IPS-11a (cell line): Measurements from ENCODE around the gene JAKMIP1.
"Not testable (repeated sequence)": the region's sequence is repeated elsewhere in the genome, so short reads cannot be mapped to it uniquely, and the experiment has no call there.

Experiments
- H3K4me3 ChIP-seq: one replicate; pipeline ENCODE4 v1.5.1; 2013; ENCODE audit warnings: low read depth, low read length, control low read depth

JAKMIP1 gene

DNA sequence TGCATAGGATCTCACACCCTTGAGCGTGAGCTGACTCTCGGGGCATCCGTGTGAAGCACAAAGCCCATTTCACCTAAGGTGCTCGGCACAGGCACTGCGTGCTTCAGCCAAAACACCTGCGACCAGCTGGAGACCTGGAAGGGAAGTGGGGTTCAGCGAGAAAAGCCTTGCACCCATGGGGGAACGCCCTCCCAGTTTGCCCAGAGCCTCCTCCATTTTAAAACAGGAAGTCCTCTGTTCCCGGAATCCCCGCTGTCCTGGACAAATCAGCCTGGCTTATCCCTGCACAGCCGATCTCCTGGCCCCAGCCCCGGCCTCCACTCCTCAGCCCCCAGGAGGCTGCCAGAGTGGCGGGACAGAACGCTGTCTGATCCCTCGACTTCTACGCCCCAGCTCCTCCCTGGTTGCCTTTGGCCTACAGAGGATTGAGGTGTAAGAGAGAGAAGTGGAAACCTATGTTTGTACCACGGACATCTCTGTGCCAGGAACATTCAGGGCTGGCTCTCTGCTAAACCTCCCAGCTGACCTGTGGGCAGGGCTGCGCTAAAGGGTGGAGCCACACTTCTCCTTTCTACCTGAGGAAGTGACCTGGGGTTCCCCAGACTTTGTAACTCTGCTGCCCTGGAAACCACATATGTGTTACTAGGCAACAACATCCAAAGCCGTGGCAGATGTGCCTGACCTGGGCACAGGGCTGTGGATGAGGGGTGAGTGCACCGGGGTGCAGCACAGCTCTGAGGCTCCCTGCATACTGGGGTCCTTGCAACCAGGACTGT lies 178.3 kb downstream of the JAKMIP1 start:
- H3K4me3 ChIP-seq = no peak overlapping the region

DNA sequence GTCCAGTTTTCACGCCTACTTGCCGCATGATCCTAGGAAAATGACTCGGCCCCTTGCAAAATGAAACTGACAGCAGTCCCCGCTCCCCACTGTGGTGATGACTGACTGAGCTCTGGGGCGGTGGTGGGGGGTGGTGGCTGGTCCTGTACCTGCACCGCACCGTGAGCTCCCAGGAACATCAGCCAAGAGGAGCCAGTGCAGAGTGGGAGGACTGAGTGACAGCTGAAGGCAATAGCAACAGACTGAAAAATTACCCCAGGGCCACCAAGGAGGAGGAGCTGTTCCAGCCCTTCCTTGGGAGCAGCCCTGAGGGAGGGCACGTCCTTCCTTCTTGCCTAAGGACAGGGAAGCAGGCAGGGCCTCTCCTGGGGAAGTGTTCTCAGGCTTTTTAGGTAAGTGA lies 179.7 kb downstream of the JAKMIP1 start:
- H3K4me3 ChIP-seq = no peak overlapping the region

GRCh38 chr4:6019316-6020263 lies 180.8 kb downstream of the JAKMIP1 start:
- H3K4me3 ChIP-seq = no peak overlapping the region

DNA sequence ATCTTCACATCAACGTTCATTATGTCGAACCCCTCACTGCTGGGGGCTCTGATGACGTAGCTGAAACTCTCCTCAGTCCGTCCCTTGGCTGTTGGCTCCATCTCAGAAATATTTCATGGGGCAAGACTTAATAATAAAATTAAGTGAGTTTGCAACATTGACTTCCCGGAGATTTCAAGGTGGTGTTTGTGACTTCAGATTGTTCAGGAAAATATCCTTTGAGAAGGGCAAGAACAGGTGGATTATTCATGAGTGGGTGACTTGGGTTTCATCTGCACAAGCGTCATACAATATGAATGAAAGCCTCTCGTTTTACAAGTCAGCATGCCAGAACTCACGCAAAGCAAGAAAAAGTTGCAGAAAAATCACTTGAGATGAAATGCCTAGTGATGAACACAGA lies 182.0 kb downstream of the JAKMIP1 start, which contains the start of gene C4orf50:
TSS of gene C4orf50 (minus strand) at position 101 of the 400 bp plus-strand sequence.
- no peak within 1 kb of the TSS for H3K4me3 ChIP-seq

DNA sequence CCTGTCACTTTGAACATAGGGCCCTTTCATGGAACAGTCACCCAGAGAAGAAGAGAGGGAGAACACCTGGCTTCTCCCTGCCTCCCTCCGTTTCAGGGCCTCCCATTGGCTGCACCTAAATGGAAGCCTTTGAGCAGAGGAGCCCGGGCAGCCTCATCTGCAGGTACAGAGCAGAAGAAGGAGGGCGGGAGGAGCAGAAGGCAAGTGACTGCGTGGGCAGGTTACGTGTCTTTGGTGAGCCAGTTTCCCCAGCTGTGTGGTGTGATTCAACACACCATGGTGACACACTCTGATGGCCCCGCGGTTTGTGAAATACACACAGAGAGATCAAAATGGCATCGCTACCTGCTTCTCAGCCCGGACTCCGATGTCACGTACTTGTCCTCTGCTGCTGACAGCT lies 182.5 kb downstream of the JAKMIP1 start:
- H3K4me3 ChIP-seq = no peak overlapping the region

DNA sequence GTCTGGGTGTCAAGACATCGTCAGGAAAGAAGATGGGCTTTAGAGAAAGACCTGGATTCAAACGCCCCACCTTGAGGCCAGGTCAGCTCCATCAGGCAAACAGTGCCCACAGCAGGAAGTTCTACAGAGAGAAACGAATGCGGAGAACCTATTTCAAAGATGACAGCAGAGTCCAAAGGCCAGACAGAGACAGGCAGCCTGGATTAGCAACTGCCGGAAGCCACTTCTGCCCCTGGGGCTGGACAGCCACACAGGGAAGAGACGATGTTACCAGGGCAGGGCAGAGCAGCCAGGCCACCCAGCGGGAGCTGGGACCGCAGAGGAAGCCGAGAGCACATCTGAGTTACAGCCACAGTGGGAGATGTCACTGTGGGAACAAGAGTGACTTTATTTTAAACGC lies 183.3 kb downstream of the JAKMIP1 start:
- no peak overlapping the region for H3K4me3 ChIP-seq

GRCh38 chr4:6013564-6013963 lies 186.8 kb downstream of the JAKMIP1 start:
- H3K4me3 ChIP-seq = no peak overlapping the region

DNA sequence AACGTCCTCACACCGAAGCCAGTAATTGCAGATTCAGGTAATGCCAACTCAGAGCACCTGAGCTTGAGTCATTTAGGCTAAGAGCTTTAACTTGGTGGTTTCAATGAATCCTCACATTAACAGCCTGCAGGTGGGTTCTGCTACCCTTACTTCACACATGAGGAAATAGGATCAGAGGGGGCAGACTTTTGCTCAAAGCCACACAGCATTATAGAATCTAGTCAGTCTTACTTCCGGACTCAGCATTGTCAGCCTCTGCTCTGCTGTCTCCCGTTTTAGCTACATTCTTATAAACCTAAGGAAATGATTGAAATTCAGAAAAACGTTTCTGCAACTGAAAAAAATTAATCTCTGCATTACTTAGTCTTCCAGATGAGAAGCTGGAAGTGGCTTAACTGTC lies 188.1 kb downstream of the JAKMIP1 start:
- no peak overlapping the region for H3K4me3 ChIP-seq

- H3K4me3 ChIP-seq = no peak overlapping the region
Measured at GRCh38 chr4:6011686-6012085, 188.7 kb downstream of the JAKMIP1 start.

DNA sequence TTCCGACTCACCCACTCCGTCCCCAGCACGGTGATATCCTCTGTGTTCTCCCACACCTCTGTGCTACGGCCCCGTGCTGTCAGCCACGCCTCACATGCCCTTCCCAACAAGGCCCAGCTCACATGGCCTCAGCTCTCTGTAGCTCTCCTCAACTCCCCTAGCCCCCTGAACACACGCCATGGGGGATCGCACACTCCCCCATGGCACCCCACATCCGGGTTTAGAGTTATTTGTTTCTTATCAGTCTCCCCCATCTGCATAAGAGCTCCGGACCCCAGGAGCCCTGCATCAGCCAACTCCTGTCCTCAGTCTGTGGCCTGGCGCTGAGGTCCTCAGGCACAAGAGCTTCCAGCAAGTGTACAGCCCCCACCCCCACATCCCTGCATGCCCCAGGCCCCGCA lies 189.1 kb downstream of the JAKMIP1 start:
- H3K4me3 ChIP-seq = no peak overlapping the region

GRCh38 chr4:6010789-6011188 lies 189.6 kb downstream of the JAKMIP1 start:
- no peak overlapping the region for H3K4me3 ChIP-seq

GRCh38 chr4:6009452-6009851 lies 190.9 kb downstream of the JAKMIP1 start:
- no peak overlapping the region for H3K4me3 ChIP-seq

DNA sequence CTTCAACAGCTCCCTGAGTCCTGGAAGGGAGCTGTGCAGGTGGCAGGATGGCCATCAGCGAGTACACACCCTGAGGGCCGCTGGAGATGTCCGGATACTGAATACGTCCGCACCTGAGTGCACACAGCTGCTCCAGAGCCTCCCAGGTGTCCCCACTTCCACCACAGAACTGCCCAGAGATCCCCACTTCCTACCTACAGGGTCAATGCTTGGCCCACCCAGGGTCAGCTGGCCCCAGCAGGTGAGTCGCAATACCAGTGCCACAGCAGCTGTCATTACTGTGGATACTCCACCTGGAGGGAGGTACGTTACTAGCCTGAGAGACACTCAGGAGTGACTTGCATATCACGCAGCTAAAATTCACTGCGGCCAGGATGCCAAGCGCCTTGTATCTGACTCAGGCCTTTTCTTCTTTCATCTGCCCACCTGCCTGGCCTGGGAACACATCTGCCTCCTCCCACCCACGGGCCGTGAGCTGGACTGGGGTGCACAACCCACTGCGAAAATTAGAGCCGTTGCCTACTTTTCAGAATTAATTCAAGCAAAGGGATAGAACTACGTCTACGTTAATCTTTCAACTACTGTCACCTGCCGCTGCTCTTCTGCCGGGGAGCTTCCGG lies 191.5 kb downstream of the JAKMIP1 start:
- no peak overlapping the region for H3K4me3 ChIP-seq

DNA sequence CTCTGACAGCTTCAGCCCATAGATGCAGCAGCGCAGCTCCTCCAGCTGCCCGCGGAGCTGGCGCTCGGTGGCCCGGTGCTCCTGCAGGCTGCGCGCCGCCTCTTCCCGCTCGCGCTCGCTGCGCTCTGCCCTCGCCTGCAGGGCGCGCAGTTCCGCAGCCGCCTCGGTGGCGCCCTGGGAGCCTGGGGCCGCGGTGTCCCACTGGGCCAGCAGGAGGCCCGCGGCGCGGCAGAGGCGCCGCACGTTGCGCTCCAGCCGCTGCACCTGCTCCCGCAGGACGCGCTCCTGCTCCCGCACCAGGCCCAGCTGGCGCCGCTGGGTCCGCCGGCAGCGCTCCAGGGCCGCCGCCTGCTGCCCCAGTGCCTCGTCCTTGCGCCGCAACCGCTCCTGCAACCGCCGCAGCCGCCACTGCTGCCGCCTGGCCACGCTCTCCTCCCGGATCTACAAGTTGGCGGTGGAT lies 192.2 kb downstream of the JAKMIP1 start:
- no peak overlapping the region for H3K4me3 ChIP-seq

- no peak overlapping the region for H3K4me3 ChIP-seq
Measured at GRCh38 chr4:6005175-6005574, 195.2 kb downstream of the JAKMIP1 start.

DNA sequence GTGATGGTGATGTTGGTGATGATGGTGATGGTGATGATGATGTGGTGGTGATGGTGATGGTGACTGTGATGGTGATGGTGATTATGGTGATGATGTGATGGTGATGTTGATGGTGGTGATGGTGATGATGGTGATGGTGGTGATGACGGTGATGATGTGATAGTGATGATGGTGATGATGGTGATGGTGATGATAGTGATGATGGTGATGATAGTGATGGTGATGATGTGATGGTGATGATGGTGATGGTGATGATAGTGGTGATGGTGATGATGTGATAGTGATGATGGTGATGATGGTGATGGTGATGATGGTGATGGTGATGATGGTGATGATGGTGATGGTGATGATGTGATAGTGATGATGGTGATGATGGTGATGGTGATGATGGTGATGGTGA lies 196.9 kb downstream of the JAKMIP1 start:
- H3K4me3 ChIP-seq = not testable (repeated sequence)

GRCh38 chr4:6002926-6003325 lies 197.4 kb downstream of the JAKMIP1 start:
- H3K4me3 ChIP-seq = no peak overlapping the region

DNA sequence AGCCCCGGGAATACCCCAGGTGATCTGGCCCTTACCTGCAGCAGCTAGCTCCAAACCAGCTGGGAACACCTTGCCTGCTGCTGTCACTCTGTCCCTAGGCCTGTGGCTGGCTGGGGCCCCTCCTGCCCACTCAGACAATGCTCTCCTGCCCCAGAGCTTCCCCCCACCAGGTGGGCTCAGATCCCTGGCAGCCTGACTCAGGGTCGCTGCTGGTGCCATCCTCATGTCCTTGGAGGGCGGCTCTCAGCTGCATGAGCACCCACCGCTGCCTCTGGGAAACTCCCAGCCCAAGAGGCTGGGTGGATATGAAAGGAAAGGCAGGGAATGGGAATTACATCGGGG lies 197.9 kb downstream of the JAKMIP1 start:
- H3K4me3 ChIP-seq = no peak overlapping the region

DNA sequence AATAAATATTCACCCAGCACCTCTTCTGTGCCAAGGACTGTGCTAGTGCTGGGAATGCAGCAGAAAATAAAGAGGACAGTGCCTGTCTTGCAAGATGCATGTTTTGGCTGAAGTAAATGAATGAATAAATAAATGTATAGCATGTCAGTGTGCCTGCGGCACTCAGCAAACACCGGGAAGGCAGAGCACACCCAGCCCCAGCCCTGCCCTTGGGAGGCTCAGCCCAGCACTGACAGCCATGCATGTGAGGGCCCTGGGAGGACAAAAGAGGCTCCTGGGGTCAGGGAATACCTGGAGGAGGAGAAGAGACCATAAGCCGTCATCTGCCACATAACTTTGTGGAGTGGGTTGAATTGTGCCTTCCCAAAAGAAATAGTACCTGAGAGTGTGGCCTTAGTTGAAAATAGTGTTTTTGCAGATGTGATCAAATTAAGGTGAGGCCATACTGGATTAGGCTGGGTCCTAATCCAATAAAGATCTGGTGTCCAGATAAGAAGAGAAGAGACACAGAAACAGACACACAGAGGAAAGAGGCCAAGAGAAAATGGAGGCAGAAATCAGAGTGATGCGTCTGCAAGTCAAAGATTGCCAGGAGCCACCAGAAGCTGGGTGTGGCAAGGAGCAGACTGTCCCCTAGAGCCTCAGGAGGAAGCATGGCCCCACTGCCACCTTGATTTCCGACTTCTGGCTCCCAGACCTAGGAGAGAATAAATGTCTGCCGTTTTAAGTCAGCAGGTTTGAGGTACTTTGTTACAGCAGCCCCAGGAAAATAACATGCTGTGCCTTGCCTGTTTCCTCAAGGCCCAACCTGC lies 198.5 kb downstream of the JAKMIP1 start:
- H3K4me3 ChIP-seq = no peak overlapping the region

DNA sequence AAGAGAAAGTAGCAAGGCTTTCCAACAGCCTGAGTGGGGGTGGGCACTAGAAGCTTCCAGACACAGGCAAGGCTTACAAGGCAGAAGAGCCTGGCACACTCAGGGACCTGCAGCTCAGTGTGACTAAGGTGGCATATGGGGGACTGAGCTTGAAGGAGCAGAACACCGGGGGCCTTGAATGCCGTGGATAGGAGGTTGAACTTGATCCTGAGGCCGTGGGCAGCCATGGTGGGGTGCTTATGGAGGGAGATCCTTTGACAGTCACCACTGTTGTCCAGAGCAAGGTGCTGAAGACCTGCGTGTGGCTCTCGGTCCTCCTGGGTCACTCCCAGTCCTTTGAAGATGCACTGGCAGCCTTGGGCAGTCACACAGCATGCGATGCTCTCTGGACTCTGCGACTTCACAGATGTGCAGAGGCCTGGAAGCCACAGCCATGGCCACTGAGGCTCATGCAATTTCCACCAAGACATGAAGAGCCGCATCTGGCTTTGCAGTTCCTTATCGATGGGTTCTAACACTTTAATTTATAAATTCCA lies 200.5 kb downstream of the JAKMIP1 start:
- no peak overlapping the region for H3K4me3 ChIP-seq
